HepG2 (cell line): ENCODE data around the gene CSNK2A2. TPM values are rescaled to one million over a fixed set of nuclear protein-coding genes. Genes with fewer than 3 reads are reported as not detected.

Experiments used
- ARHGAP35 ChIP-seq: sonication (generic); formaldehyde crosslinking; IDR thresholded peaks from 2 replicates; pipeline ENCODE4 v1.9.0; 2022; ENCODE audit warnings: mild to moderate bottlenecking, inconsistent platforms, moderate library complexity, missing genetic modification reagents, borderline replicate concordance
- ARNTL ChIP-seq: sonication (generic); formaldehyde crosslinking; IDR thresholded peaks from 2 replicates; pipeline ENCODE4 v1.4.0; 2020; ENCODE audit warnings: mild to moderate bottlenecking, missing genetic modification reagents
- BORCS8-MEF2B ChIP-seq: sonication (generic); formaldehyde crosslinking; IDR thresholded peaks from 2 replicates; pipeline ENCODE4 v1.8.0; 2022; ENCODE audit warnings: mild to moderate bottlenecking, missing genetic modification reagents
- CHD2 ChIP-seq: IDR thresholded peaks from 2 replicates; pipeline ENCODE4 v1.6.1; 2011; ENCODE audit warnings: low read depth, low read length, improper control_type of control experiment
- FIP1L1 ChIP-seq: fragments of 200-400 bp; formaldehyde crosslinking; IDR thresholded peaks from 2 replicates; pipeline ENCODE4 v1.6.1; 2018; ENCODE audit warnings: low read depth, mild to moderate bottlenecking, low read length, moderate library complexity, borderline replicate concordance; ENCODE audit not compliant: insufficient read depth
- FOXK2 ChIP-seq: fragments of 450-650 bp; IDR thresholded peaks from 2 replicates; pipeline ENCODE4 v1.6.1; 2016
- IRF2 ChIP-seq: IDR thresholded peaks from 2 replicates; pipeline ENCODE4 v1.6.1; 2018; ENCODE audit warnings: missing genetic modification reagents, missing compliant biosample characterization
- ISX ChIP-seq: sonication (generic); formaldehyde crosslinking; conservative IDR thresholded peaks from 2 replicates; pipeline ENCODE4 v1.5.0; 2020; ENCODE audit warnings: missing genetic modification reagents
- KDM5B ChIP-seq: sonication (generic); formaldehyde crosslinking; IDR thresholded peaks from 2 replicates; pipeline ENCODE4 v1.4.0; 2020; ENCODE audit warnings: missing genetic modification reagents, mild to moderate bottlenecking, borderline replicate concordance
- MAF1 ChIP-seq: sonication (generic); formaldehyde crosslinking; IDR thresholded peaks from 2 replicates; pipeline ENCODE4 v1.5.0; 2020; ENCODE audit warnings: missing genetic modification reagents, borderline replicate concordance
- MTA3 ChIP-seq: sonication (generic); formaldehyde crosslinking; IDR thresholded peaks from 2 replicates; pipeline ENCODE4 v1.4.0; 2020; ENCODE audit warnings: missing genetic modification reagents
- NCOR1 ChIP-seq: fragments of 200-600 bp; sonication (generic); IDR thresholded peaks from 2 replicates; pipeline ENCODE4 v1.7.0; 2017; ENCODE audit warnings: antibody characterized with exemption, low read length, borderline replicate concordance
- NPAS2 ChIP-seq: sonication (generic); formaldehyde crosslinking; IDR thresholded peaks from 2 replicates; pipeline ENCODE4 v1.8.0; 2022; ENCODE audit warnings: mild to moderate bottlenecking, missing genetic modification reagents, borderline replicate concordance
- POGZ ChIP-seq: sonication (generic); formaldehyde crosslinking; IDR thresholded peaks from 2 replicates; pipeline ENCODE4 v1.4.0; 2020; ENCODE audit warnings: mild to moderate bottlenecking, missing genetic modification reagents
- SMAD1 ChIP-seq: sonication (generic); formaldehyde crosslinking; IDR thresholded peaks from 2 replicates; pipeline ENCODE4 v1.4.0; 2020; ENCODE audit warnings: missing genetic modification reagents, low read depth, mild to moderate bottlenecking, borderline replicate concordance
- SP4 ChIP-seq: sonication (generic); formaldehyde crosslinking; IDR thresholded peaks from 2 replicates; pipeline ENCODE4 v1.8.1; 2023; ENCODE audit warnings: mild to moderate bottlenecking, missing genetic modification reagents
- TAF1 ChIP-seq: sonication (generic); formaldehyde crosslinking; IDR thresholded peaks from 2 replicates; pipeline ENCODE4 v1.4.0; 2020; ENCODE audit warnings: missing genetic modification reagents
- ZNF207 ChIP-seq: fragments of 450-650 bp; IDR thresholded peaks from 2 replicates; pipeline ENCODE4 v1.6.1; 2016; ENCODE audit warnings: antibody characterized with exemption, borderline replicate concordance
- ZNF225 ChIP-seq: sonication (generic); formaldehyde crosslinking; IDR thresholded peaks from 2 replicates; pipeline ENCODE4 v1.4.0; 2020; ENCODE audit warnings: mild to moderate bottlenecking, missing genetic modification reagents
- ZNF253 ChIP-seq: sonication (generic); formaldehyde crosslinking; IDR thresholded peaks from 2 replicates; pipeline ENCODE4 v1.8.0; 2022; ENCODE audit warnings: mild to moderate bottlenecking, missing genetic modification reagents, borderline replicate concordance
- ZNF282 ChIP-seq: fragments of 450-650 bp; IDR thresholded peaks from 2 replicates; pipeline ENCODE4 v1.6.1; 2018; ENCODE audit not compliant: partially characterized antibody
- ZNF383 ChIP-seq: sonication (generic); formaldehyde crosslinking; IDR thresholded peaks from 2 replicates; pipeline ENCODE4 v1.4.0; 2020; ENCODE audit warnings: missing genetic modification reagents, mild to moderate bottlenecking, borderline replicate concordance
- ZNF460 ChIP-seq: sonication (generic); formaldehyde crosslinking; IDR thresholded peaks from 2 replicates; pipeline ENCODE4 v1.5.1; 2020; ENCODE audit warnings: missing genetic modification reagents, mild to moderate bottlenecking, borderline replicate concordance
- ZNF598 ChIP-seq: sonication (generic); formaldehyde crosslinking; IDR thresholded peaks from 2 replicates; pipeline ENCODE4 v1.5.1; 2020; ENCODE audit warnings: mild to moderate bottlenecking, missing genetic modification reagents, borderline replicate concordance
- ZNF878 ChIP-seq: sonication (generic); formaldehyde crosslinking; IDR thresholded peaks from 2 replicates; pipeline ENCODE4 v1.8.1; 2023; ENCODE audit warnings: mild to moderate bottlenecking, missing genetic modification reagents, moderate library complexity
- polyA plus RNA-seq, 8 experiments: library from polyadenylated mRNA; depleted of rRNA in 3 of 8; stranded (reverse) in 7 of 8; unstranded in 1 of 8; fragments of >200 nt; fragmentation: Illumina TruSeq in 4 of 8; extraction: Trizol in 4 of 8; gene quantifications; 2 replicates each; pipeline versions ENCODE4 v1.2.1 to v1.2.3, GENCODE V29; 2011 to 2016; ENCODE audit warnings: low read depth in 4 of 8, missing spikeins in 1 of 8, mixed read lengths in 1 of 8; ENCODE audit not compliant: insufficient read depth in 1 of 8
- total RNA-seq, 5 experiments: library from RNA; depleted of rRNA; stranded (reverse); fragments of >200 nt; fragmentation: Illumina TruSeq; extraction: Trizol; gene quantifications; 2 replicates each; pipeline ENCODE4 v1.2.3, GENCODE V29; 2016; ENCODE audit warnings: low read depth in 1 of 5
- TF ChIP-seq, protein P1 (sequence below): sonication (generic); formaldehyde crosslinking; IDR thresholded peaks from 2 replicates; pipeline ENCODE4 v1.9.0; 2021; ENCODE audit warnings: missing genetic modification reagents, borderline replicate concordance
- TF ChIP-seq, protein P2 (sequence below): sonication (generic); formaldehyde crosslinking; IDR thresholded peaks from 2 replicates; pipeline ENCODE4 v1.4.0; 2020; ENCODE audit warnings: mild to moderate bottlenecking, missing genetic modification reagents

CSNK2A2 gene
- total and polyA plus RNA-seq, 2 of the 13 experiments (the other 11 are each of a cell fraction or from before 2014, with no cell fraction given), result 46.4 to 56.9 TPM

DNA sequence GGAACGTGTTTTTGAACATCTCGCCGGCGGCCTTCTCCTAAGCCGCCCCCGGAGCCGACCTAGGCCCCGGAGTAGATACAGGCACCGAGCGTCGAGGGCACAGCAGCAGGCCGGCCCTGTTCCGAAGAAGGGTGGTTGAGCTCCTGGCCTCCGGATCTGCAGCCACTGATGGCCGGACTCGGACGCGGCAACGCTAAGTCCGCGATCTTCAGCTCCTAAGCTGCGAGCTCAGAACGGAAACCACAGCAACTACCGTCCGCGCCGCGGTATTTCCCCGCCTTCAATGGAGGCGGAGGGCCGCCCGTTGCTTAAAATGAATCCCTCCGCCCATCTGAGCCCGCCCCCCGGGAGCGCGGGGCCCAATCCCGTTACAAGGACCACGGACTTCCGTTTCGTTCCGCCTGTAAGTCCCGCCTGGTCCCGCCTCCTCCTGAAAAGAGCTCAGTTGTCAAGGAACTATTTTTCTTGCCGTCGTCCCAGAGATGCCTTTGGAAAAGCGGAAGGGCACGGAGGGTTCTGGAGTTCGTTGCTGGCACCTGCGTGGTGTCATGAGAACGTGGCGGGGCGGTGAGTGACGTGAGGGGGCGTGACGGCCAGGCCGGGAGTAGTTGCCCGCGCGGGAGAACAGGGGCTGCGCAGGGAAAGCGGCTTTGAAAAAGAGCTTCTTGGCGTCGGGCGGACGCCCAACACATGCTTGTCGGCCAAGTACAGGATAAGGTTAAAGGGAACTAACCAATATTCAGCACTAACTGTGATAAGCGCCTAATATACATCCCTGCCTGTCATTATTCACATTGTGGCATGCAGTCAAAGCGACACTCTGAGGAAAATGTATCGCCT lies 68.6 kb downstream of the CSNK2A2 start, which contains the start of gene CFAP20 (continued):
- TF ChIP-seq ZNF253 (CRISPR knock-in tag) (no peak), ZNF878 (CRISPR knock-in tag) (peak; percentile 94), KDM5B (CRISPR knock-in tag) (peak; percentile 95), ZNF207 (no peak), MAF1 (CRISPR knock-in tag) (no peak), ZNF598 (peak; percentile 95), ZNF460 (no peak; the same call in 1 of the 2 replicates), ZNF383 (CRISPR knock-in tag) (no peak), SP4 (peak; percentile 100), ZNF225 (peak; percentile 90; the same call in 1 of the 2 replicates), FOXK2 (peak; percentile 54; the same call in 1 of the 2 replicates), ARNTL (CRISPR knock-in tag) (peak; percentile 94), ZNF282 (no peak), TAF1 (CRISPR knock-in tag) (peak; percentile 96), ISX (CRISPR knock-in tag) (0 out of 2 replicates have a peak, but pooled peaks have one; percentile 62), IRF2 (CRISPR knock-in tag) (peak; percentile 89), BORCS8-MEF2B (CRISPR knock-in tag) (peak; percentile 96), POGZ (CRISPR knock-in tag) (peak; percentile 99), MTA3 (CRISPR knock-in tag) (no peak), SMAD1 (CRISPR knock-in tag) (no peak), NPAS2 (peak; percentile 85; the same call in 1 of the 2 replicates), CHD2 (peak; percentile 91), NCOR1 (peak; percentile 78; the same call in 1 of the 2 replicates), FIP1L1 (no peak), ARHGAP35 (CRISPR knock-in tag) (peak; percentile 59; the same call in 1 of the 2 replicates)
- TF ChIP-seq, protein P1, sequence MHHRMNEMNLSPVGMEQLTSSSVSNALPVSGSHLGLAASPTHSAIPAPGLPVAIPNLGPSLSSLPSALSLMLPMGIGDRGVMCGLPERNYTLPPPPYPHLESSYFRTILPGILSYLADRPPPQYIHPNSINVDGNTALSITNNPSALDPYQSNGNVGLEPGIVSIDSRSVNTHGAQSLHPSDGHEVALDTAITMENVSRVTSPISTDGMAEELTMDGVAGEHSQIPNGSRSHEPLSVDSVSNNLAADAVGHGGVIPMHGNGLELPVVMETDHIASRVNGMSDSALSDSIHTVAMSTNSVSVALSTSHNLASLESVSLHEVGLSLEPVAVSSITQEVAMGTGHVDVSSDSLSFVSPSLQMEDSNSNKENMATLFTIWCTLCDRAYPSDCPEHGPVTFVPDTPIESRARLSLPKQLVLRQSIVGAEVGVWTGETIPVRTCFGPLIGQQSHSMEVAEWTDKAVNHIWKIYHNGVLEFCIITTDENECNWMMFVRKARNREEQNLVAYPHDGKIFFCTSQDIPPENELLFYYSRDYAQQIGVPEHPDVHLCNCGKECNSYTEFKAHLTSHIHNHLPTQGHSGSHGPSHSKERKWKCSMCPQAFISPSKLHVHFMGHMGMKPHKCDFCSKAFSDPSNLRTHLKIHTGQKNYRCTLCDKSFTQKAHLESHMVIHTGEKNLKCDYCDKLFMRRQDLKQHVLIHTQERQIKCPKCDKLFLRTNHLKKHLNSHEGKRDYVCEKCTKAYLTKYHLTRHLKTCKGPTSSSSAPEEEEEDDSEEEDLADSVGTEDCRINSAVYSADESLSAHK (CRISPR knock-in tag), result no peak
- TF ChIP-seq, protein P2, sequence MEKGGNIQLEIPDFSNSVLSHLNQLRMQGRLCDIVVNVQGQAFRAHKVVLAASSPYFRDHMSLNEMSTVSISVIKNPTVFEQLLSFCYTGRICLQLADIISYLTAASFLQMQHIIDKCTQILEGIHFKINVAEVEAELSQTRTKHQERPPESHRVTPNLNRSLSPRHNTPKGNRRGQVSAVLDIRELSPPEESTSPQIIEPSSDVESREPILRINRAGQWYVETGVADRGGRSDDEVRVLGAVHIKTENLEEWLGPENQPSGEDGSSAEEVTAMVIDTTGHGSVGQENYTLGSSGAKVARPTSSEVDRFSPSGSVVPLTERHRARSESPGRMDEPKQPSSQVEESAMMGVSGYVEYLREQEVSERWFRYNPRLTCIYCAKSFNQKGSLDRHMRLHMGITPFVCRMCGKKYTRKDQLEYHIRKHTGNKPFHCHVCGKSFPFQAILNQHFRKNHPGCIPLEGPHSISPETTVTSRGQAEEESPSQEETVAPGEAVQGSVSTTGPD, result no peak; the same call in 1 of the 2 replicates
